B cell (primary cell): ENCODE results near the gene TWIST2. TPM values are rescaled to one million over a fixed set of nuclear protein-coding genes. Genes with fewer than 3 reads are reported as not detected.

Experiments used
- ATAC-seq: fragments of 200-7000 bp; cut with Tn5 transposase; one replicate; pipeline ENCODE4 v1.10.0; 2021; ENCODE audit warnings: low read depth, mild to moderate bottlenecking, moderate number of reproducible peaks, moderate library complexity
- CTCF ChIA-PET: fragments of 350-600 bp; sonication (Branson Sonifier 250); formaldehyde crosslinking; loops from one replicate; lab custom pipeline; 2021; ENCODE audit warnings: antibody characterized with exemption, inconsistent platforms; lab: Charles Lee
- POLR2A ChIA-PET: fragments of 350-600 bp; sonication (Branson Sonifier 250); formaldehyde crosslinking; loops from one replicate; lab custom pipeline; 2021; ENCODE audit warnings: antibody characterized with exemption; lab: Charles Lee
- DNase-seq: peaks from one replicate; pipeline ENCODE4 v3.0.0; 2013
- H2AFZ ChIP-seq: 2 replicates; pipeline ENCODE4 v1.6.1; 2012; ENCODE audit warnings: mild to moderate bottlenecking, low read depth, low read length; ENCODE audit not compliant: insufficient read depth, poor library complexity, severe bottlenecking
- H3K27ac ChIP-seq, 2 donors: 1 replicate in 1 of 2; 2 replicates in 1 of 2; pipeline ENCODE4 v1.5.1; 2012 to 2013; ENCODE audit warnings: low read length in 2 of 2, mild to moderate bottlenecking in 2 of 2, moderate library complexity in 1 of 2
- H3K27me3 ChIP-seq, 4 experiments: fragments of 200-600 bp in 1 of 4; sonication (generic) in 1 of 4; replicated peaks in 1 of 4; 1 replicate in 2 of 4; 2 replicates in 2 of 4; pipeline versions ENCODE4 v1.6.1 to v1.7.0; 2013 to 2016; ENCODE audit warnings: low read length in 3 of 4, mild to moderate bottlenecking in 2 of 4, mixed read lengths in 1 of 4, moderate library complexity in 1 of 4; ENCODE audit not compliant: insufficient read depth in 4 of 4, control insufficient read depth in 3 of 4; ENCODE audit errors: control extremely low read depth in 1 of 4
- H3K36me3 ChIP-seq, 2 experiments: replicated peaks in 1 of 2; 1 replicate in 1 of 2; 2 replicates in 1 of 2; pipeline versions ENCODE4 v1.6.1 to v1.7.1; 2013; ENCODE audit warnings: low read length in 1 of 2; ENCODE audit not compliant: insufficient read depth in 2 of 2, control insufficient read depth in 1 of 2; ENCODE audit errors: control extremely low read depth in 1 of 2, extremely low read depth in 1 of 2
- H3K4me1 ChIP-seq, 2 donors: fragments of 200-600 bp in 1 of 2; sonication (generic) in 1 of 2; 1 replicate in 1 of 2; 2 replicates in 1 of 2; pipeline versions ENCODE4 v1.5.1 to v1.6.1; 2013 to 2017; ENCODE audit warnings: low read length in 2 of 2; ENCODE audit not compliant: control insufficient read depth in 2 of 2, insufficient read depth in 2 of 2
- H3K4me2 ChIP-seq: replicated peaks from 2 replicates; pipeline ENCODE3; 2012; ENCODE audit warnings: mild to moderate bottlenecking, low read depth, low read length; ENCODE audit not compliant: poor library complexity, severe bottlenecking
- H3K4me3 ChIP-seq, 5 experiments: fragments of 200-600 bp in 1 of 5; sonication (generic) in 1 of 5; 1 replicate in 3 of 5; 2 replicates in 2 of 5; pipeline versions ENCODE4 v1.5.1 to v1.7.0; 2011 to 2016; ENCODE audit warnings: low read length in 4 of 5, mild to moderate bottlenecking in 4 of 5, low read depth in 2 of 5, control low read depth in 1 of 5, moderate library complexity in 1 of 5; ENCODE audit not compliant: insufficient read depth in 1 of 5; ENCODE audit errors: control extremely low read depth in 1 of 5, extremely low read depth in 1 of 5
- H3K79me2 ChIP-seq: fragments of 200-600 bp; sonication (generic); one replicate; pipeline ENCODE4 v1.6.0; 2016; ENCODE audit warnings: low read length; ENCODE audit not compliant: control insufficient read depth, insufficient read depth
- H3K9ac ChIP-seq: fragments of 200-600 bp; sonication (generic); 2 replicates; pipeline ENCODE4 v1.6.1; 2017; ENCODE audit warnings: mild to moderate bottlenecking, low read length, moderate library complexity
- H3K9me3 ChIP-seq, 3 donors: one replicate each; pipeline versions ENCODE4 v1.6.1 to v1.7.1; 2013; ENCODE audit warnings: low read length in 2 of 3; ENCODE audit not compliant: control insufficient read depth in 2 of 3, insufficient read depth in 1 of 3; ENCODE audit errors: control extremely low read depth in 1 of 3
- H4K20me1 ChIP-seq: 2 replicates; pipeline ENCODE4 v1.6.0; 2012; ENCODE audit warnings: mild to moderate bottlenecking, low read length; ENCODE audit not compliant: insufficient read depth, control insufficient read depth, poor library complexity, severe bottlenecking
- H3K27ac Mint-ChIP-seq: one replicate; pipeline ENCODE4 v1.8.0; 2021; ENCODE audit warnings: mixed read lengths
- H3K27me3 Mint-ChIP-seq: one replicate; pipeline ENCODE4 v1.8.0; 2021; ENCODE audit warnings: mixed read lengths
- H3K4me1 Mint-ChIP-seq: one replicate; pipeline ENCODE4 v1.8.0; 2021; ENCODE audit warnings: mixed read lengths
- H3K4me3 Mint-ChIP-seq: one replicate; pipeline ENCODE4 v1.8.0; 2021; ENCODE audit warnings: mixed read lengths
- H3K9me3 Mint-ChIP-seq: one replicate; pipeline ENCODE4 v1.8.0; 2022; ENCODE audit warnings: mixed read lengths; ENCODE audit not compliant: insufficient read depth
- CTCF ChIP-seq: fragments of 200-600 bp; IDR thresholded peaks from one replicate; pipeline ENCODE4 v1.8.0; 2022; ENCODE audit warnings: antibody characterized with exemption, mild to moderate bottlenecking
- EZH2 ChIP-seq: IDR thresholded peaks from 2 replicates; pipeline ENCODE4 v1.6.1; 2012; ENCODE audit warnings: borderline replicate concordance, low read depth, mild to moderate bottlenecking, moderate library complexity, low read length; ENCODE audit not compliant: insufficient read depth, poor library complexity, severe bottlenecking
- WGBS: methylation state at CpG from one replicate; pipeline ENCODE4 v1.1.5; 2013; ENCODE audit warnings: missing lambda C conversion rate; ENCODE audit not compliant: insufficient coverage; 5-methylcytosine and 5-hydroxymethylcytosine counted together
- intact Hi-C: fragments of 100-400 bp; cut with micrococcal nuclease; formaldehyde crosslinking; loops from one replicate; pipeline ENCODE4 v1.10.0; 2022
- polyA plus RNA-seq: library from polyadenylated mRNA; depleted of rRNA; stranded (reverse); fragments of >200 nt; gene quantifications from 2 replicates; pipeline ENCODE4 v1.2.3, GENCODE V29; 2012
- total RNA-seq, 2 donors: library from RNA; stranded (reverse); fragments of 120-200 nt in 1 of 2; gene quantifications; 1 replicate in 1 of 2; 2 replicates in 1 of 2; pipeline versions ENCODE4 v1.2.3 to v1.2.4, GENCODE V29; 2013 to 2022

TWIST2 gene
- total and polyA plus RNA-seq, 2 donors (not counting 1 experiment from before 2014, with no cell fraction given) = 0.07 TPM; not detected in 1

GRCh38 chr2:238851761-238852160, 3.9 kb downstream of the TWIST2 start:
- H3K4me1 ChIP-seq = peaks cover 0 to 3% of the 10 kb centered on the region in 2 donors
- DNase-seq (no peak), ATAC-seq (no peak)
- Mint-ChIP-seq H3K4me1 (no peaks in the 10 kb centered on the region), H3K9me3 (no peaks in the 10 kb centered on the region), H3K4me3 (no peak overlapping the region), H3K27me3 (peaks cover 36% of the 10 kb centered on the region), H3K27ac (no peak overlapping the region)
- no peaks in the 10 kb centered on the region for H3K36me3 ChIP-seq
- H3K27me3 ChIP-seq = peaks cover 0 to 19% (median 4%) of the 10 kb centered on the region in 4 experiments
- CTCF ChIA-PET = no interaction called here
- POLR2A ChIA-PET = no interaction called here
- no peaks in the 10 kb centered on the region for H4K20me1 ChIP-seq
- no peak for TF ChIP-seq EZH2
- no peak for TF ChIP-seq CTCF
- no peak overlapping the region for H3K4me2 ChIP-seq
- H3K4me3 ChIP-seq = no peak overlapping the region
- no peak overlapping the region for H3K27ac ChIP-seq
- H2AFZ ChIP-seq = no peak overlapping the region
- H3K9ac ChIP-seq = no peak overlapping the region
- H3K9me3 ChIP-seq = peaks cover 0 to 5% (median 0%) of the 10 kb centered on the region in 3 donors
- intact Hi-C loops = no loop called here
- no peaks in the 10 kb centered on the region for H3K79me2 ChIP-seq
- 100% methylated on average over 1 of the region's 3 CpGs for WGBS

- H4K20me1 ChIP-seq = no peaks in the 10 kb centered on the region
- no peak overlapping the region for H3K4me3 ChIP-seq
- H3K4me1 ChIP-seq = peaks cover 0 to 3% of the 10 kb centered on the region in 2 donors
- no peaks in the 10 kb centered on the region for H3K79me2 ChIP-seq
- H3K27me3 ChIP-seq = peaks cover 0 to 16% (median 3%) of the 10 kb centered on the region in 4 experiments
- H3K4me2 ChIP-seq = no peak overlapping the region
- no peak overlapping the region for H3K27ac ChIP-seq
- TF ChIP-seq CTCF = no peak
- TF ChIP-seq EZH2 = no peak
- H3K4me1 Mint-ChIP-seq = no peaks in the 10 kb centered on the region
- peaks cover 36% of the 10 kb centered on the region for H3K27me3 Mint-ChIP-seq
- H3K4me3 Mint-ChIP-seq = no peak overlapping the region
- H2AFZ ChIP-seq = no peak overlapping the region
- no peak for ATAC-seq
- no peaks in the 10 kb centered on the region for H3K9me3 Mint-ChIP-seq
- no peak overlapping the region for H3K27ac Mint-ChIP-seq
- 60% methylated on average over 4 of the region's 9 CpGs for WGBS
- CTCF ChIA-PET = no interaction called here
- no peak overlapping the region for H3K9ac ChIP-seq
- no peaks in the 10 kb centered on the region for H3K36me3 ChIP-seq
- DNase-seq = no peak
- H3K9me3 ChIP-seq = peaks cover 0 to 7% (median 0%) of the 10 kb centered on the region in 3 donors
- intact Hi-C loops = no loop called here
- POLR2A ChIA-PET = no interaction called here
These were observed 4.5 kb downstream of the TWIST2 start for GRCh38 chr2:238852206-238852869.
